T-helper 2 cell treated with Interferon-gamma antibody and Interleukin-4, amounts not matched to agents 5 μg/mL and 100 μg/mL, for 36 hours (primary cell): ENCODE results near the gene BMP4.

Experiments
- DNase-seq: peaks from one replicate; pipeline ENCODE4 v3.0.0; 2021; ENCODE audit warnings: low spot score
- H3K27ac Mint-ChIP-seq: one replicate; pipeline ENCODE4 v1.8.0; 2021; ENCODE audit warnings: mild to moderate bottlenecking, mixed read lengths
- H3K27me3 Mint-ChIP-seq: one replicate; pipeline ENCODE4 v1.8.0; 2021; ENCODE audit warnings: low read depth, mixed read lengths
- H3K36me3 Mint-ChIP-seq: one replicate; pipeline ENCODE4 v1.8.0; 2021; ENCODE audit warnings: low read depth, mixed read lengths
- H3K4me1 Mint-ChIP-seq: one replicate; pipeline ENCODE4 v1.8.0; 2021; ENCODE audit warnings: low read depth, mixed read lengths
- H3K4me3 Mint-ChIP-seq: one replicate; pipeline ENCODE4 v1.8.0; 2022; ENCODE audit warnings: mild to moderate bottlenecking, moderate library complexity, mixed read lengths
- H3K9me3 Mint-ChIP-seq: one replicate; pipeline ENCODE4 v1.8.0; 2021; ENCODE audit warnings: mixed read lengths

BMP4 gene

DNA sequence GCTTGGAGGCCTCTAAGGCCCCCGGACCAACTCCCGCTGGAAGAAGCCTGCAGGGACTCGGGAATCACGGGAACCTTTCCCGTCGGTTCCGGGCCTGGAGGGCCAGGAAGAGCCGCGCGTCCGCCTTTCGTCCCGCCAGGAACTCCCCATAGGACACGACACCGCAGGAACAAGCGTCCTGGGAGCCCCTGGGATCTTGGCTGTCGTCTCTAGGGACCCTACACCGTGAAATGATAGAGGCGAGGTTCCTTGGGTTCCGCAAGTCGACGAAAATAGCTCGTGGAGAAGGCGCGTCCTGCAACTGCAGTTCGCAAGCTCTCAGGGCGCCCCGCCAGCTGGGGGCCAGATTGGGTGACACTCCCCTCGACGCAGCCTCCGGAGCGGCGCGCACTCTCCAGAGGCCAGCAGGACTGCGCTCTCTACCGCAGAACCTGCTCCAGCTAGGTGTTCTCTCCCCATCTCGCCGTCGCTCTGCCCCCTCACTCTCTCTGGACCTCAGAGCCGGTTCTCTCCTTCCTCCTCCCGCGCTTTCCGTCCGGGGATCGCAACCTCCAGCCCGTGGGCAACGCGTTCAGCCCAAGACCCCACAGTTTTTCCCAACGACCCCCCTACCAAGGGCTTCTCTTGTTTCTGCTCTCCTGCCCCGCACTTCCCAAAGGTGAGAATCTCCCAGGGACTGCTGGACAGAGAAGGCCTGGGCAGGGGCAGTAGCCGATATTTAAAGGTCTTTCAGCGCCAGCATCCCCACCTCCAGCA, 776 bp downstream of the BMP4 start:
- no peak for DNase-seq
- Mint-ChIP-seq H3K4me1 (peaks cover 25% of the 10 kb centered on the region), H3K9me3 (no peaks in the 10 kb centered on the region), H3K36me3 (peaks cover 2% of the 10 kb centered on the region), H3K4me3 (peak overlapping the region; percentile 70), H3K27me3 (peaks cover 79% of the 10 kb centered on the region), H3K27ac (no peak overlapping the region)

DNA sequence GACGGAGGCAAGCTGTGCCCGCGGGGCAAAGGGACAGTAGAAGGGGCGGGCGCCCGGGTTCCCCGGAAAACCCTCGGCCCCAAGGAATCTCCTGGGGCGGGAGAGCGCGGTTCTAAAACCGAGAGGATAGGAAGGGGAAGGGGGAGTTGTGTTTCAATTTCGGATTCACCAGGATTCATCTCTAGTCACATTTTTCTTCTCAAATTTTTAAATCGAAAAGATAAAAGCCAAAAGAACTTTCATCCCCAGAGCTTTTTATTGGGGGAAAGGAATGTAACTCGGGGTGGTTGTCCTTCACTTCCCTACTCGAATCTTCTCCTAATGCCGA, 1.4 kb downstream of the BMP4 start:
- Mint-ChIP-seq H3K27ac (no peak overlapping the region), H3K27me3 (peaks cover 77% of the 10 kb centered on the region), H3K4me3 (peak overlapping the region; percentile 87), H3K36me3 (peaks cover 2% of the 10 kb centered on the region), H3K4me1 (peaks cover 25% of the 10 kb centered on the region), H3K9me3 (no peaks in the 10 kb centered on the region)
- DNase-seq = no peak

DNA sequence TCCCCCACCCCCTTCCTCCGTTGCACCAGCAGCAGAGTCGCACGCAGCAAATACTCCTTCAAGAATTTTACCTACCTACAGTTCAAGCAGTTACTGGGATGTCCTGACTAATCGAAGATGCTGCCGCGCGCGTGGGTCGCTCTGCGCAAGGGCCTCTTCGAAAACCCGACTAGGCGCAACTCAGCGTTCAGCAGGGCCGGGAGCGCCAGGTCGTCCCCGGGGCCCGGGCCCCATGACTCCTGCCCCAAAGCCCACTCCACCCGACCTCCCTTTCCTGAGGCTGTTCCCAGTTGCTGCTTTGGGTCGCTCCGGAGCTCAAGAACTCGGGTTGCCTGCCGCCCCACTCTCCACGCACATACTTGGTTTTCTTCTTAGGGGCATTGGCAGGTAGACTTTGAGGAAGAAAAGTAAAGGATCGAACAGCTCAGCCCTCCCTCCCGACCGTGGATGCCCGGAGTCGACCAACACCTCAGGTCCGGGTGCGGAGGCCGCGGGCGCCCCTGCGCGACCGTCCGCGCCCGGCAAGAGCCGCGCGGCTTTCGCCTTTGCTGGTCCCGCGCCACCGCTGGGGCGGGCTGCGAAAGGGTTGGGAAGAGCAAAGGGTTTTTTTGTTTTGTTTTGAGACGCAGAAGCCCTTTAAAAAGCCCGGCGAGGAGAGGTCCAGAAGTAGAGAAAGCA, 1.9 kb downstream of the BMP4 start:
- H3K4me3 Mint-ChIP-seq = peak overlapping the region; percentile 87
- peaks cover 25% of the 10 kb centered on the region for H3K4me1 Mint-ChIP-seq
- peaks cover 80% of the 10 kb centered on the region for H3K27me3 Mint-ChIP-seq
- peak; percentile 14 for DNase-seq
- H3K27ac Mint-ChIP-seq = no peak overlapping the region
- peaks cover 2% of the 10 kb centered on the region for H3K36me3 Mint-ChIP-seq
- no peaks in the 10 kb centered on the region for H3K9me3 Mint-ChIP-seq

DNA sequence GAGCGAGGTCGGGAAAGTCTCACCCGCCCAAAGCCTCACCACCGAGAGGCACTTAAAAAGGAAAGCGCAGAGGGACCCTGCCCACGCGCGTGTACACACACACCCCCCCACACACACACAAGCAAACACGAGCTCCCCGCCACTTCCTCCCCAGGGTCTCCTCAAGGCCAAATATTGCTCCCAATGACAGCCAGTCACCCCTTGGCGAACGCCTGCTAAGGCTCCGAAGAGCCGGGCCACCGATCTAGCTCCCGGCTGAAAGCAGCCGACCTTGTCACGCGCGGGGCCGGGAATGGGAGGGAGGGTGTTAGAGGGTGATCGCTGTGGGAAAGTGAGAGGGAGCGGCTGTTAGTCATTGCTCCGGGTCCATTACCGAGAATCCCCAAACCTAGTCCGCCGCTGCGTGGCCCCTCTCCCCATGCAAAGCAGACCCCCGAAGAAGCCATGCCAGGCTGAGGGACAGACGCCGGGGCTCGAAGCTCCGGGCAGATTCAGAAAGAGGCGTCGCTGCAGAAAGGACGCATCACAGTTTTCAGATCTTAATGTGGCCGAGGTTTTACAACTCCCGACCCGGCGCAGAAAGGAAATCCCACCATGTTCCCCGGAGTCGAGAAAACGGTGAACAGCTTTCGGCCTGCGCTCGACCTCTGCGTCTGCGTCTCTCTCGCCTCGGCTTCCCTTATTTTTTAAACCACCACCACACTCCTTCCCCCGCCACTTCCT, 2.6 kb downstream of the BMP4 start:
- peaks cover 2% of the 10 kb centered on the region for H3K36me3 Mint-ChIP-seq
- DNase-seq = no peak
- peak overlapping the region; percentile 87 for H3K4me3 Mint-ChIP-seq
- no peak overlapping the region for H3K27ac Mint-ChIP-seq
- peaks cover 25% of the 10 kb centered on the region for H3K4me1 Mint-ChIP-seq
- no peaks in the 10 kb centered on the region for H3K9me3 Mint-ChIP-seq
- H3K27me3 Mint-ChIP-seq = peaks cover 78% of the 10 kb centered on the region

DNA sequence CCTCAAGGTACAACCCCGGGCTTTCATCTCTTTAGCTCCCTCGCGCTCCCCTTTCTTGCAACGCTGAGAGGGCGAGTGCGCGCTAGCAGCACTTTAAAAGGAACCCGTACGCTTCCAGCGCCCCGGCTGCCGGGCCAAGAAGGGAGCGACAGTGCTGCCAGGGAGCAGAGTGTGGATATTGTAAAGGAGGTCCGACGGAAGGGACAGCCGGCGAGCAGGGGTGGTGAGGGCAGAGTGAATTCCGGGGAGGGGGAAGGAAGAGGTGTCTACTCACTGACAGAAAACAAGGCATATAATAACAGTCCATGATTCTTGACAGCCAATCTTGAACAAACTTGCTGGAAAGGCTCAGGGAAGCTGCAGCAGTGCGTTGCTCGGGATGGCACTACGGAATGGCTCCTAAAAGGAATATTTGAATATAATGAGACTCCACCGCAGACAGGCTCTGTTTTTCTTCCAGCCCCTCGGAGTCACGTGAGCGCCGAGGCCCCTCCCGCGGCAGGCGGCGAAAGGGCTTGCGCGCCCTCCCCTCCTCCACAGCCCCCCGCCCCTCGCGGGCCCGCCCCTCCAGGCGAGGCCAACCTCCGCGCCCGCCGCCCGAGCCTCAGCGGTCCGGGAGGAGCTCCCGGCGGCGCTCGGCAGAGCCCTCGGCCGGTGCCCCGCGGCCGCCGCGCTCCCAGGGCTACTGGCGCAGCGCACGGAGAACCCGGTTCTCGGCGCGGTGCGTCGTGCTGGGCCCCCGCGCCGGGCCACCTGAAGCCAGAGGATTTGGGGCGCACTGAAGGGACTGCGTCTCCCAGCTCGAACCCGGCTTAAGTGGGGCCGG, 3.4 kb downstream of the BMP4 start:
- peak; percentile 15 for DNase-seq

DNA sequence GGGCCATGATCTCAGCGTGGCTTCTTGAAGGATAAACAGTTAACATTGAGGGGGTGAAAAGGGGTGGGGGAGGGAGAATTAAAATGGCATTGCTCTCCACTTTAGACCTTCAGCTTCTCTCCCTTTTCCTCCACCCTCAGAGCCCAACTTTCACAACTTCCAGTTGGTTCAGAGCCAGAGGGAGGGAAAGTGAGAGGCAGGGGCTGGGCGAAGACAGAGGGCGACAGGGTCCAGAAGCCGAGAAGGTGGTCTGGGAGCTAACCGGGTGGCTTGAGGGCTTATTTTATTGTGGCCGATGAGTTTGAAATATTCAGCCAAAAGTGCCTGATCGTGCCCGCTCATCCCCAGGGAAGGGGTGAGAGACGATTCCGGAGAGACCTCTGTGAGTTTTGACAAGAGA, 4.1 kb downstream of the BMP4 start:
- peak overlapping the region; percentile 83 for H3K4me3 Mint-ChIP-seq
- peaks cover 81% of the 10 kb centered on the region for H3K27me3 Mint-ChIP-seq
- DNase-seq = no peak
- H3K36me3 Mint-ChIP-seq = peaks cover 2% of the 10 kb centered on the region
- no peak overlapping the region for H3K27ac Mint-ChIP-seq
- no peaks in the 10 kb centered on the region for H3K9me3 Mint-ChIP-seq
- peaks cover 25% of the 10 kb centered on the region for H3K4me1 Mint-ChIP-seq

More for the DNA sequence above, 3.4 kb downstream of the BMP4 start:
- Mint-ChIP-seq H3K27me3 (peaks cover 79% of the 10 kb centered on the region), H3K9me3 (no peaks in the 10 kb centered on the region), H3K4me3 (peak overlapping the region; percentile 87), H3K36me3 (peaks cover 2% of the 10 kb centered on the region), H3K4me1 (peaks cover 25% of the 10 kb centered on the region), H3K27ac (no peak overlapping the region)

DNA sequence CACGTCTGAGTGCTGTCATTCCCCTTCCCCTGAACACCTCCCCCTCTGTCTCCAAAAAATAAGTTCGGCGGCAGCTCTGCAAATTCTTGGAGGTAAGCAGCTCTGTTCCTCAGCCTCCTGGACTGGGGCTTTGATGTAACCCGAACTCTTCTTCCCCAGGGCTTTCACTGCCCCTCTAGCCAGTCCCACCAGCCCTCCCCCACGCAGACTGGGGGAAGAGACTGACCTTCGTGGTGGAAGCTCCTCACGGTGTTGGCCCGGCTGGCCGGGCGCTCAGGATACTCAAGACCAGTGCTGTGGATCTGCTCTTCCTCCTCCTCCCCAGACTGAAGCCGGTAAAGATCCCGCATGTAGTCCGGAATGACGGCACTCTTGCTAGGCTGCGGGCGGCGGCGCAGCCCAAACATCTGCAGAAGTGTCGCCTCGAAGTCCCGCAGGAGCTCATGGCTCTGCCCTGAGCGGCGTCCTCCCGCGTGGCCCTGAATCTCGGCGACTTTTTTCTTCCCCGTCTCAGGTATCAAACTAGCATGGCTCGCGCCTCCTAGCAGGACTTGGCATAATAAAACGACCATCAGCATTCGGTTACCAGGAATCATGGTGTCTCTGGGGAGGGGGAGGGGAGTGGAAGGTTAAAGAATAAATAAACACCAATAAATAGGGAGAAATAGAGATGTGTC, 4.9 kb downstream of the BMP4 start:
- Mint-ChIP-seq H3K4me3 (no peak overlapping the region), H3K27ac (no peak overlapping the region)
- DNase-seq = no peak

DNA sequence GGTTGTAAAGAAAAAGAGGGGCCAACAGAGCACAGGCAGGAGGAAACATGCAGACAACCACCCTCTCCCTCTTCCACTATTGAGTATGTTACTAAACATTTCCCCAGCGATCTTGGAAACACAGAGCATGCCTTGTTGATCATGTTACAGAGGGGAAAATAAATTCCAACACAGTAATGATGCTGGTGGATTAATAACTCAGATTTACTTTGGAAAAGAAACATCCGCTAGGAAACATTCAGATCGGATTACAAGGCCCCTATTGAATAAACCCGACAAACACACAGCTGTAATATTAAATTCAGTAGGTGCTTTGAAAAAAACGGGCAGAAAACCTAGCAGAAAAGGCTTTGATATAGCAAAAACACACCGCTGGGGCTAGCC, 5.4 kb downstream of the BMP4 start:
- H3K4me3 Mint-ChIP-seq = no peak overlapping the region
- DNase-seq = no peak
- no peak overlapping the region for H3K27ac Mint-ChIP-seq
- no peaks in the 10 kb centered on the region for H3K9me3 Mint-ChIP-seq
- H3K4me1 Mint-ChIP-seq = peaks cover 22% of the 10 kb centered on the region
- H3K36me3 Mint-ChIP-seq = peaks cover 2% of the 10 kb centered on the region
- H3K27me3 Mint-ChIP-seq = peaks cover 81% of the 10 kb centered on the region

More for the DNA sequence above, 4.9 kb downstream of the BMP4 start:
- H3K36me3 Mint-ChIP-seq = peaks cover 2% of the 10 kb centered on the region
- peaks cover 25% of the 10 kb centered on the region for H3K4me1 Mint-ChIP-seq
- H3K27me3 Mint-ChIP-seq = peaks cover 83% of the 10 kb centered on the region
- no peaks in the 10 kb centered on the region for H3K9me3 Mint-ChIP-seq

DNA sequence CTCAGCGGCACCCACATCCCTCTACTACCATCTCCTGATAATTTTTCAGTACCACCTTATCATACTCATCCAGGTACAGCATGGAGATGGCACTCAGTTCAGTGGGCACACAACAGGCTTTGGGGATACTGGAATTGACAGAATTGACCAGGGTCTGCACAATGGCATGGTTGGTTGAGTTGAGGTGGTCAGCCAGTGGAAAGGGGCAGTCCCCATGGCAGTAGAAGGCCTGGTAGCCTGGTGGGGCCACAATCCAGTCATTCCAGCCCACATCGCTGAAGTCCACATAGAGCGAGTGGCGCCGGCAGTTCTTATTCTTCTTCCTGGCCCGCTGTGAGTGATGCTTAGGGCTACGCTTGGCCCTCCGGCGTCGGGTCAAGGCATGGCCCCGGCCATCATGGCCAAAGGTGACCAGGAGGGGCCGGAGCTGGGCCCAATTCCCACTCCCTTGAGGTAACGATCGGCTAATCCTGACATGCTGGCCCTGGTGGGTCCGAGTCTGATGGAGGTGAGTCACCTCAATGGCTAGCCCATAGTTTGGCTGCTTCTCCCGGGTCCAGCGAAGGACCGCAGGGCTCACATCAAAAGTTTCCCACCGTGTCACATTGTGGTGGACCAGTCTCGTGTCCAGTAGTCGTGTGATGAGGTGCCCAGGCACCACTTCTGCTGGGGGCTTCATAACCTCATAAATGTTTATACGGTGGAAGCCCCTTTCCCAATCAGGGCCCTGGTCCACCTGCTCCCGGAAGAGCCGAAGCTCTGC, 6.4 kb downstream of the BMP4 start:
- Mint-ChIP-seq H3K4me1 (peaks cover 19% of the 10 kb centered on the region), H3K27me3 (peaks cover 79% of the 10 kb centered on the region), H3K36me3 (peaks cover 2% of the 10 kb centered on the region), H3K27ac (no peak overlapping the region), H3K4me3 (no peak overlapping the region), H3K9me3 (no peaks in the 10 kb centered on the region)
- DNase-seq = no peak

DNA sequence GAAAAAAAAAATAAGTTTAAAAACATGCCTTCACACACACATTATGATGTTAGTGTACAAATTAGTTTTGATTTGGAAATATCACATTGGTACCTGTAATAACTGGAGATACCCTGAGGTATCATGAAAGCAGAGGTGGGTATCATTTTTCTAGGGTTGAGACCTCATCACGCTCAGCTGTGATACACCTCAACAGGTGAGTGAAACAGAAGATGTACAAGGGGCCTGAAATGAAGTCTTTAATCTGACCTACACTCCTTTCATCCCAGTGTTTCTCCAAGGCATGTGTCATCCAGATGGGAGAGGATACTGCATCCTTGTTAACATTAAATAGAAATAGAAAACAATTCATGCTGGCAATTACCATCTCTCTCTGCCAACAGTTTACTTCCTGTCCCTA, 7.4 kb downstream of the BMP4 start:
- Mint-ChIP-seq H3K27me3 (peaks cover 80% of the 10 kb centered on the region), H3K9me3 (no peaks in the 10 kb centered on the region), H3K4me3 (no peak overlapping the region), H3K36me3 (no peaks in the 10 kb centered on the region), H3K27ac (no peak overlapping the region), H3K4me1 (peaks cover 11% of the 10 kb centered on the region)
- DNase-seq = no peak

DNA sequence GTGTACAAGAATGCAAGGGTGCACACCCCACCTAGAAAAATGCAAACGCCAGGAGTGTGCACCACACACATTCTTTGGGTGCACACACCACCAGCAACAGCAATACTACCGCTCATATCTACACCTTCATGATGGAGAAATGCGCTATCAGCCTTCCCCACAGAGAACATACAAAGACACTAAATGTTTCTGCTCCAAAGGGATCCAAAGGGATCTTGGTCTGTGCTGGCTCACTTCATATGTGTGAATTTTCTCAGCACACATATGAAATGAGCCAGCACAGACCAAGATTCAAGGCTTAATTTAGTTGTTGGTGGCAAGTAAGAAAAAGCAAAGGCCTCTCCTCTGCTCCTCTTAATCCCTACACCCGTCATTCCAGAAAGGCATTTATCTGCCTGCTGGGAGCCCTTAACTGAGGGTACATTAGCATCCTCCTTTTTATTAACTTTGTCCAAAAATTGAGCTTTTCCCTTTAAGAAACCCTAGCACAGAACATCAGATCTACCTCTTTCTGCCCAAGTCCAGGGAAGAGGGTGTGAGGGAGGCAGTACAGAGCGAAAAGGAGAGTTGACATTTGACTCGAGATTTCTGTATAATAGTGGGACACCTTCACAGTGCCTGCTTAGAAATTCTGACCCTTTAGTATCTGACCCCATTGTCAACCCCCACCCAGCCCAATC, 8.3 kb downstream of the BMP4 start:
- Mint-ChIP-seq H3K9me3 (no peaks in the 10 kb centered on the region), H3K27ac (no peak overlapping the region), H3K36me3 (no peaks in the 10 kb centered on the region), H3K4me1 (peaks cover 5% of the 10 kb centered on the region), H3K27me3 (peaks cover 80% of the 10 kb centered on the region), H3K4me3 (no peak overlapping the region)
- no peak for DNase-seq

DNA sequence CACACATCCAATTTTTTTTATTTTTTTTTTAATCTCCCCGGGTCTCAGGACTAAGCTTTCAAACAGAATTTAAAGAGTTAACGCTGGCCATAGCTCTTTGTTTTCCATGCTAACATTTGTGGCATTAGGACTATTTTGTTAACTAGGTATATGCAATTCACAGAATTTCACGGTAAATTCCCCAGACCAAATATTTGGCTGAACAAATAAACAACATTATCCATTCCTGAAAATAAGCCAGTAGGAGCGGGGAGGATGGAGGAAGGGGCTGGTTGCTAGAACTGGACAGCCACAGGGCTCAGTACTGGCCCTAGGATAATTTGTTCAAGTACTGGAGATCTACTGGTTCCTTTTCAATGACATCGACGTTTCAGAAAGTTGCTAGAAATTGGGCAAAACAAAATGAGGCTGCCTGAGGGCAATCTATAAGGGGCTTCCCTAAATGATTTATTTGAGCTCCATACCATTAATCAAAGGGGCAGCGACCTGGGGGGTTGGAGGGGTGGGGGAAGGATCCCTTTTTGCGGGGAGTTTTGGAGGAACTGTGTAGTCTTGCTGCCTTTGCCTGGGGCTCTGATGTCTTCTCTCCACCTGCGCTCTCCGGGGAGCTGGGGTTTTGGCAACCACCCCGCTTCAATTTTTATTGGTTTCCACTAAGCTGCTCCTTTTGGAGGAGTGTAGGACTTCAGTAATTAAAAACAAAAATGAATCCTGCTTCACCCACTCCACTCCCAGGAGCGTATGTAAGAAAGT, 9.0 kb downstream of the BMP4 start:
- no peaks in the 10 kb centered on the region for H3K4me1 Mint-ChIP-seq
- peaks cover 79% of the 10 kb centered on the region for H3K27me3 Mint-ChIP-seq
- no peak for DNase-seq
- no peak overlapping the region for H3K4me3 Mint-ChIP-seq
- H3K9me3 Mint-ChIP-seq = no peaks in the 10 kb centered on the region
- H3K36me3 Mint-ChIP-seq = no peaks in the 10 kb centered on the region
- no peak overlapping the region for H3K27ac Mint-ChIP-seq
